ENCODE measurements around the gene ICAM2. TPM values are rescaled to one million over a fixed set of nuclear protein-coding genes. Genes with fewer than 3 reads are reported as not detected.

ICAM2 gene
- polyA plus RNA-seq (ENCODE audit: insufficient read length) = 25.4 TPM

DNA sequence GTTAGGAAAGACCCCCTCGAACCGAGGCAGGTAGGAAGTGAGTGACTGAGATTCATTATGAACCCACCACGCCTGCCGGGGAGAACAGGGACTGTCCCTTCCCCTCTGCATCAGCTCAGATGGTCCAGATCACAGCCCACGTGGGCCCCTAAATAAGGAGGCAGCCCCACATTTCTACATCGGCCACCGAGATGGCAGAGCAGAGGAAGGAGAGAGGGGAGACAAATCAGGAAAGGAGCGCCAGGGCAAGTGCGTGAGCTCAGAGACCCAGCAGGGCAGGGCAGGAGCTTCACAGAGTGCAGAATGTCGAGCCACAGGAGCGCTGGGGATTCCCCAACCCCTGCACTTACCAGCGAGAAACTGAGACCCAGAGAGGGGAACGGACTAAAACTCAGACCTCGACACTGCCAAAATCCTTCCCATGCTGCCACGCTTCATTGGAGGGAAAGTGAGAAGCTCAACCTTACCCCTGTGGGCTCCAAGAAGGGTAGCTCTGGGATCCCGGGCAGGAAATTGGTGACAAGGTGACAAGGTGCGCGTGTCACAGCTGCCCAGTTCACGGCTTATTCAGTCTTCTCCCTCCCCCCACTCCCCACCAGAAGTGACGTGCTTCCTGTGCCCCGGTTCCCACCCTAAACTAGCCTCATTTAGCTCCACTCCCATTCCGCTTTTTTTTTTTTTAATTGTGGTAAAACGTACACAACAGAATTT lies at the start of gene ICAM2:
TSS of gene ICAM2 (minus strand) at position 578 of the 711 bp plus-strand sequence. CDS start 13,942 bp downstream, outside the sequence.
- DNase-seq (ENCODE audit: low read depth) = no peak

DNA sequence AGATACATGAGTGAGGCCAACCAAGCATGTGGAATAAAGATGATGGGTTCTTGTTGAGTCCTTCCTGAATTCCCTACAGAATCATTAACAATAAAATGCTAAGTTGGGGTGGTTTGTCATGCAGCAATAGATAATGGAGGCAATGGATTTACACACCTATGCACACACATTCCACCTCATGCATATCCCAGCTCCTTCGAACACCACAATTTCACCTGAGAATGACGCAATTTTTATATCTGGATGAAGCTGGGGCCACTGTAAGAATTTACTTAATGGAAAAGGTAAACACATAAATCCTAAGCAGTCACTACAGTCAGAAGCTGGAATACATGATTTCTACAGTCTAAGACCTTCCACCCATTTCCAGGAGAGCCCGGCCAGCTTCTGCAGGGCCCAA lies 49.8 kb upstream of the ICAM2 start:
- DNase-seq (ENCODE audit: low read depth) = no peak

DNA sequence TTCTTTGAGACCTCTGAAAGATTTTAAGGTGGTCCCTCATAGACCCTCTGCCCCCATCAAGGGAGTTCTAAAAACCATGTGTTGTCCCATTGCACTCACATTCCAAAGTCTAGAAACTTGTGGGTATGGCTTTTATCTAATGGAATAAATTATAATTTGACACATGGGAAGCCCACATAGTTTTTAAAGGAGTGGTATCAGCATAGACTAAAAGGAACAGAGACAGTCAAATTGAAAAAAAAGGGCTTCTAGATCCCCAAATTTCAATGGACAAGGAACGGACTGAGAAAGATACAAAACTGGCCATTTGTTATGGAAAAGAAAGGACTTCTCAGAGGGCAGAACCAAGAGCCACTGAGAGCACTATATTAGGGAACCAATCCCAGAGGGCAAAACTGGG lies 48.7 kb upstream of the ICAM2 start:
- DNase-seq (ENCODE audit: low read depth) = no peak

DNA sequence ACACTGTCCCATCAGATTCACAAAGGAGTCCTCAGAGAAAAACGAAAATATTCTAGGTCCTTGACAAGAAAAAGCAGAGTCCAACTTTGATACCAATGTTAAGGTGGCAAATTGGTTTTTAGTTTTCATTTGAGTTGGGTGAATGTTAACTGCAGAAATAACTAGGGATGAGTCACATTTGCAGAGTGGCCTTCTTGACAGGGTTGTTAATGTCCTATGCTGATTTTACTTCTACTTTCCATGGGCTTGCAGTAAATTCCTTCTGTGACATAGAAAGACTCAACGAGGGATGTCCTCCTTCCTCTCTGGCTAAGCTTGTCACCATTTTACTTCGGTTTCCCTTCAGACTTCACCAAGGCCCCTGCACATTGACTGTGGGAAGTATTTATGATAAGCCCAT lies 47.2 kb upstream of the ICAM2 start:
- DNase-seq (ENCODE audit: low read depth) = no peak

DNA sequence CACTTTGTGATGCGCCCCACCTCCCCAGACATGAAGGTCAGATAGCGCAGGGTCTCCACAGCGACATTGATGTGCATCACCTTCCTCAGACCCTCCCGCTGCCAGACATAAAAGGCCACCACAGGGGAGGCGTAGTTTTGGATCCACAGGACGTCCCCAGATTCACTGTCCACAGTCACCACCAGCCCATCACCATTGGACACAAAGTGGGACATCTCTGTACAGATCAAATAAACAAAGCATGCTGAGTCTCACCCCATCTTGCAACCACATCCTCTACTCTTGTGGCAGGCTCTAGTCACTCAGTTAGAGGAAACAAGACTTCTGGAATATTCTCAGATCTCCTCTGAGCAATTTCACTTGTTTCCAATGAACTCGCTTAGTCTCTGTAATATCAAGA lies 46.3 kb upstream of the ICAM2 start:
- no peak for DNase-seq (ENCODE audit: low read depth)

DNA sequence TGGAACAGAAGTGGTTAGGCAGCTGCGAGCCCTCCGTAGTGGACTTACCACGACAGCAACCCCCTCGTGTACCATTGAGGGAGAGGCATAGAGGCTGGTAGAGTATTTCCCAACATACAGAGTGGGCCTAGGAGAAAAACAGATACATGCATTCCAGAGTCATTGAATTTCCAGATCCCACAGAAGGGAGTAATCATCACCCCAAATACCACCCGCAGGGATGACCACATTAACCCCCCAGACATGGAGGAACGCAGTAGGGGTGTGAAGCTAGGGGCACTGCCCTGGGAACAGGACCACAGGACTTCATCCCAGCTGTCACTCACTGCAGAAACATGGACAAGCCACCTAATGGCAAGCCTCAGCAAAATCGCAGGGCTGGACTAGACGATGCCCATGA lies 44.7 kb upstream of the ICAM2 start:
- no peak for DNase-seq (ENCODE audit: low read depth)

DNA sequence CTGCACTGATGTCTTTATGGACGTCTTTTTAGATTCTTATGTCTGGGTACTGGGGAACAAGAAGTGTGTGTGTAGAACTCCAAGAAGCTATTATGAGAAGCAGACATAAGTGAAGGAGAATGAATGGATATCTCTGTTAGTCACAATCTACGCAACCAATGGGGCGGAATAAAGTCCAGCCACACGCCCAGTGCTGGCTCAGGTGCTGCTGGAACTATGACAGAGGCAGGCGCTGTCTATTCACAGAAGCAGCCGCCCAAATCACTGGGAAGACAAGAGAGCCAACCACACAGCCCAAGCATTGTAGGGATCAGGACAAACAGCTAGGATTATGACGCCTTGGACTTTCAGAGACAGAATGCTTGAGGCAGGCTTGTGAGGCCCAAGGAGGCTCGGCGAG lies 43.9 kb upstream of the ICAM2 start:
- no peak for DNase-seq (ENCODE audit: low read depth)

DNA sequence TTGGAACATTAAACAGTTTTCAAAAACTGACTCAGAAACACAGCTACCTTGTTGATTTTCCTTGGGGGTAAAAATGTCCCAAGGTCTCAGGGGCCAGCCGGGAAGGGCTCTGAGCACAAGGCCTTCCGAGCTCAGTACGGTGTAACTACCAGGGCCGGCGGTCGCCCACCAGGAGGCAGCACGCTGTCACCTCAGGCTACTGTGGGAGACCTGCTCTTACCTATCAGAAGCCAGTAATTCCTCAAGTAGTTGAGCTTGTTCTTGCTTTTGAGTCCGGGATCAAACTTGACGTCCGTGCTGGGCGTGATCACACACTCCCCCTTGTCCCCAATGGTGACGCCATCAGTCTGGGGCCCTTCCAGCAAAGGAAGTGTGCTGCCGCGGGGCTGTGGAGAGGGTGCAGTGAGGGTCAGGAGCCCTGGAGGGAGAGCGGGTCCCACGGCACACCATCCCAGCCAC lies 43.4 kb upstream of the ICAM2 start:
- DNase-seq (ENCODE audit: low read depth) = no peak

DNA sequence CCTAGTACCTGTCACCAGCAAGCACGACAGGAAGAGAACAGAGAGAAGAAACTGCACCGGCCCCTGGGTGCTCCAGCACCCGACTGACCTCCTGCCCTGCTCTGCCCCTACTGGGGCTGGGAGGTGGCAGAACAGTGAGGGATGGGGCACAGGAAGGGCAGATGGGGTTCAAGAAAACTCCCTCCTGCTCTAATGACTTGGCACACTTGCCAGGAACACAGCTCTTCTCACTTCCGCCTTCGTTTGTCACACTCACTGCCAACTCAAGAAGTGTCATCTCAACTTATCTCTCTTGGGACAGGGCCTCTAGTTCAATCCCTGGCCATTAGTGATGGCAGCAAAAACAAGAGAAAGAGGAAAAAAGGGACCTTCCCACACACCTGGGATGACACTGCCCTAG lies 42.7 kb upstream of the ICAM2 start:
- DNase-seq (ENCODE audit: low read depth) = no peak

DNA sequence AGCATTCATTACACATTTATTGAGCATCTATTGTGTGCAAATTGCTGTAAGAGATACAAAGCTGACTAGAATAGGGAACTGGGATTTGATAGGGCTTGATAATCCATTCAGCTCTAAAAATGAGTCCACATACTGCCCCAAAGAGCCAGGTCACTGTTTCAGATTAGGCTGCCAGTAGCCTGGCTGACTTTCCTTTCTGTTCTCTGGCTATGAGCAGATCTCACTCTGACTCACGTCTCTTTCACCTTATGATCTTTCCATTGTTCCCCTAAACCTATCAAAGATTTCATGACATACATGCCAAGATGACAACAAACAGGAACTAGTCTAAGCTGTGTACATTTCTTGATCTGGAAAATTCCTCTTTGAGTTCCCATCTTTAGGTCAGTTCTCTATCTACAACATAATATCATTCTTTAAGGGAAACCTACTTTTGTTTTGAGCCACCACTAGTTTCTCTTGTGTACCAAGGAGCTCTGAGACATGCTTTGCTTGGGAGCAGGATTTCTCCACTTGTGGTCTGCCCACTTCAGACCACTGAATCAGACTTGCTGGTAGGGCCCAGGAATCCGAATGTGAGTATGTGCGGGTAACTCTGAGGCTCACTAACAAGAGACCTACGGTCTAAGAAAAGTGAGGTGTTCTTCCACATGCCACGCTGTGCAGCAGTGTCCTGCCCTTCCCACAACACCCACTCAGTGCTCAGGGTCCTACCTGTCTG lies 40.9 kb upstream of the ICAM2 start:
- no peak for DNase-seq (ENCODE audit: low read depth)

DNA sequence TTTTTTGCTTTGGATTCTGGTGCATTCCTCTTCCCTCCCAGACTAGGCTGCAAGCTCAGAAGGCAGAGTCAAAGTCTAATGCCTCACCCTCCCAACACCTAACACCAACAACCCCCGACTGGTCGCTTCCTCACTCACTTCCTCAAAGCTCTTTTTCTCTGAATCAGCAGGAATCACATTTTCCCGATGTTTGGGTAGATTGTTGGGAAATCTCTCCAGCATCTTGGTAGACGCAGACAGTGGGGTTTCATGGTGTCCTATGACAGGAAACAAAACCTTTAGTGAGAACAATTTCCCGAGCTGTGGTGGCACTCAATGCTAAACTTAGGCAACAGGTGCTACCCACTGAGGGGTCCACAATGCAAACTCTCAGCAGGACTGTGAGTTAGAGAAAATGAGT lies 39.9 kb upstream of the ICAM2 start:
- DNase-seq (ENCODE audit: low read depth) = no peak

DNA sequence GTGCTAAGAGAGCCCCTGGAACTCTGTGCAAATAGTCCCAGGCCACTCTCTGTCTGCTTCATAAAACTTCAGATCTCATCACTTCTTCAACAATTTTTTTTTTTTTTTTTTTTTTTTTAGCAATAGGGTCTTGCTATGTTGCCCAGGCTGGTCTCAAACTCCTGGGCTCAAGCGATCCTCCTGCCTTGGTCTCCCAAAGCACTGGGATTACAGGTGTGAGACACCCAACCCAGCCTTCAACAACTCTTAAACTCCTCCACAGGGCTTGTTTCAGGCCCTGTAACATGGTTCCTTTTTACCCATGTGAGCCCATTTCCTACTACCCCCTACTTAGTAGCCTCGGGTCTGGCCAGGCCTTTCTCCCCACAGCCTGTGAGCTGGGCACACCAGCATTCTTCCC lies 39.3 kb upstream of the ICAM2 start:
- no peak for DNase-seq (ENCODE audit: low read depth)

DNA sequence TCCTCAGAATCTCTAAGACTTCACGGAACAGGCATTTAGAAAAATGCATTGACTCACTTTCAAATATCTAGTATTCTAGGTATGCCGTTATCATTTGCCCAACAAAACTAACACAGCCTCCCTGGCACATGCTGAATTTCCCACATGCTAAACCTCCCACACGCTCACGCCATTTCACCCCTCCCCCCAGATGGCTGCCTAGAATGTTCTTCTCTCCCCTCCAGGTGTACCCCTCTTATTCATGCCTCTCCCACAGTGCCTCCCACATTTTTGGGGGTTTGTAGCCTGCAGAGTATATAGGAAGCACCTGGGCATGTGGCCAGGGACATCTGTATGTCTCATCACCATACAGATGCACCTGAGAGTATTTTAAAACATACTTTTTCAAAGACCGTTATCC lies 38.2 kb upstream of the ICAM2 start:
- DNase-seq (ENCODE audit: low read depth) = no peak

DNA sequence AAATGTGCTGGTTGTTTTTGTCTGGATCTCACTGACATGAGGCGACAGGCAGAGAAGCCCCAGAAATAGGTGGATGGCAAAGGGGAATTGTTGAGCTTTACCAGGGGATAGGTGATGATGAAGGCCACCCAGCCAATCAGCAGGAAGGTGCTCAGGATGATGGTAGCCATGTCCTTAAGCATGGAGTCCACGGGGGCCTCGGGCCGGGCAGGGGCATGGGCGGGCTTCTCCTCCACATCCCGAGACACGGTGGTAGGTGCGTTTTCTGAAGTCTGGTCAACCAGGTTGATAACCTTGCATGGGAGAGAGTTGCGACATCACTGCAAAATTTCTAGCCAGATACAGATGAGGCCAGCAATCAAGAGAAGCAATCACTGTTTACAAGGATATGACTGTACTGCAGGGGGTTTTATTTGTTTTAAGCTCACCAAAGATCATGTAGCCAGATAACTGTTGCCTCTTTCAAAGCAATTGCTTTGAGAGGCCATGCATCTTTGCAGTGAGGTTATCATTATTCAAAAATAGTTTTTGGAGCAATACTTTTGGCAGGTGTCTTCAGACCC lies 37.3 kb upstream of the ICAM2 start:
- DNase-seq (ENCODE audit: low read depth) = no peak

DNA sequence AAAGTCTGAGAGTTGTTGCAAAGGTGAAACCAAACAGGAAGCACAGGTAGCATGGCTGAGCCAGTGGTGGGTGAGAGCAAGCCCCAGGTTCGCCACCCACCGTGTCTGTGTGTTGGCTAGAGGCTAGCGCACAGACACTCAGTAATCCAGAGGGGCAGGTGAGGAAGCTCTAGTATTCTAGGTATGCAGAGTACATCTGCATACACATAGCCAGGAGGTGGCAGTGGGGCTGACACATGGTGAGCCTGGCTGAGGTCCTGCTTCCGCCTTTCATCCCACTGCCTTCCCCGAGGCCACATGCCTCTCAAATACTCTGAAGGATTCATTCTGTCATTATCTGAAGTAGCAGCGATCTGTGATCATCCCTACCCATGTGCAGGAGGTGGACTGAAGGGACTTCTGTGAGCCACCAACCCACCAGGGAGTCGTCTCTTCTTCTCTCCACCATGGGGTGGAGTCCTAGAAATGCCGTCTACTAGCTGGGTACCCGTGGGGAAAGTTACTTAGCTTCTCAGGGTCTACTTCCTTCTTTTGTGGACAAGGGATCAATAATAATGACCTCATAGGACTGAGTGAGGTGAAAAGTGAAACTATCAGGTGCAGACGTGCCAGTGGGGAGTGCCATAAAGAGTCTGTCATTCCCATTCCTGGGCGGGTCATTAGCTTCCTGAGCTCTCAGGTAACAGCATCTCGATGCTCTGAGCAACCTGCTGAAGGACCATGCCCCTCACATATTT lies 36.0 kb upstream of the ICAM2 start:
- no peak for DNase-seq (ENCODE audit: low read depth)

DNA sequence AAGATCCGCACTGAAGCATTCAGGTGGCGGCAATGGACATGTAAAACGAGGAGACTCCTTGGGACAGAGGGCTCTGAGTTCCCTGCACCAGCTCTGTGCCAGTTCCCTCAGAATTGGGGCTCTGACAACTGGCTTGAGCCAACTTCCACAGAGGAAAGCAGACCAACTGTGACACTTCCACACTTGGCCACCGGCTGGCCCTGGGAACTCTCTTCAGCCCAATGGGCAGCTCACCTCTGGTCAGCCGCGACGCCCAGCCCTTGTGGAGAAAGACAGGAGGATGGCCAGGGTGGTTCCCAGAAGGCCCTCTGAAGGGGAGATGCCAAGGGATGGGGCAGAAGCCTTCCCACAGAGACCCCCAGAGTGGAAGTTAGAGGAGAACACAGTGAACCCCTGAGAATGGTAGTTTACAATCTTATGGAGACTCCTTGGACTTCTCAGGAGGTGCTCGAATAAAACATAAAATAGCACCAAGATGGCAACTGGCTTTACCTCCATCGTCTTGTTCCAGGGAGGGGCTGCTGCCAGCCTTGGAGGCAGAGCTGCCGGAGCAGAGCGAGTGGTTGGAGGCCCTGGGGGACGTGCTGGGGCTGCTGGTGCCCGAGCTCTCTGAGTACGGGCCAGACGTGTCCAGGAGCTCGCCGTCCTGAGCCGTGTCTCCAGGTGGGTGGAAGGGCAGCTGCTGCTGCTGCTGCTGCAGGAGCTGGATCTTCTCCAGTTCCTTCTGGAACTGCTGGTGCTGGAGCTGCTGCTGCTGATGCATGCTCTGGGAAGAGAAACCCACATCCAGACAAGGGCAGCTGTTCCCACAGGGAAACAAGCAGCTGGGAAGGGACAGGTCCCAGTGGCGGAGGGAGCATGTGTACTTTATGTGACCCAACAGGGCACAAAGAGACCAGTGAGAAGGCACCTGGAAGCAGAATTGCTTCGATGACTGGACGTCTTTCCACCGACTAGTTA lies 35.0 kb upstream of the ICAM2 start:
- DNase-seq (ENCODE audit: low read depth) = no peak

DNA sequence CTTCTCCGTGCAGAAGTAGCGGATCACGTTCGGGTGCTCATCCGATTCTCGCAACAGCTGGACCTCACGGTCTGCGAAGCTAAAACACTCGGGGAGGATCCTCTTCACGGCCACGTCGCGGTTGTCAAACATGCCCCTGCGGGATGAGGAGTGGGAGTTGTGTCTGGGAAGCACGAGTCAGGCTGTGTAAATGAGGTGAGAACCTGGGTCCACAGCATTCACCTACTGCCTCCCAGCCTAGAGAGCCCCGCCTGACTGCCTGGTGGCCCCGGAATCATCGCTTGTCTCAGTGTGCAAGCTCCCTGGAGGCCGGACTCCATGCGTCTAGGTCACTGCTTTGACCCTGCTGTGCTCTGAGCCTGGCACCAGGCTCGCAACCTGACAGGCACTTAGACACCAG lies 33.9 kb upstream of the ICAM2 start:
- DNase-seq (ENCODE audit: low read depth) = no peak

DNA sequence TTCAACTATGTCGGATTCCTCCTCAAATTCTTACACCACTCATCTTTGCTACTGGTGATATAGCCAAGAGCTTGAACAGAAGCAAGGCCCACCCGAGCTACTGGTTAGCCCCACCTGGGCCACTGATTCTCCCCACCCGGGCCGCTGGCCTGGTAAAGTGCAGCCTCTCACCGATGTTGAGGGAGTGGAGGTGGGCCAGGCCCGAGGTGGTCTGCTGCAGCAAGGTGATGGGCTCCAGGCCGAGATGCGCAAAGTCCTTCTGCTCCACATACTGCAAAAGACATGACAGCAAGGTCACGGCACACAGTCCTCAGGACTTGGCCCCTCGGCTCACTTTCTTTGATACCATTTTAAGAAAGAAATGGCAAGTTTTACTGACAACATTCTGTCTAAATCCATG lies 32.7 kb upstream of the ICAM2 start:
- DNase-seq (ENCODE audit: low read depth) = no peak

DNA sequence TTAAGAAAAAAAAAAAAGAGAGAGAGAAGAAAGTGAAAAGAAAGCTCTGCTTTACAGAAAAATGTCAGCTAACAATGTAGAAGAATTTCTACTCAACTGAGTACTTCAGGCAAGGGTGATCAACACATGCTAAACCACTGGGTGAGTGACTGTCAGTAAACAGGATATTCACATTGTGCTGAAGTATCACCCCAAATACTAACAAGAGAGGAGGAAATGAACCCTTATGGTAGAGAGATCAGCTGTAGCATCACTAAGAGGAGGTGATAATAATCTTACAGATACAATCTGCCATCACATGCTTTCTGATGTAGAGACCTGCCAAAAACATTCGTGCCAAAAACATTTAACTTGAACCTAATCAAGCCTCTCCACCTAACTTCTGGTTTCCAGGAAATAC lies 30.7 kb upstream of the ICAM2 start:
- no peak for DNase-seq (ENCODE audit: low read depth)

DNA sequence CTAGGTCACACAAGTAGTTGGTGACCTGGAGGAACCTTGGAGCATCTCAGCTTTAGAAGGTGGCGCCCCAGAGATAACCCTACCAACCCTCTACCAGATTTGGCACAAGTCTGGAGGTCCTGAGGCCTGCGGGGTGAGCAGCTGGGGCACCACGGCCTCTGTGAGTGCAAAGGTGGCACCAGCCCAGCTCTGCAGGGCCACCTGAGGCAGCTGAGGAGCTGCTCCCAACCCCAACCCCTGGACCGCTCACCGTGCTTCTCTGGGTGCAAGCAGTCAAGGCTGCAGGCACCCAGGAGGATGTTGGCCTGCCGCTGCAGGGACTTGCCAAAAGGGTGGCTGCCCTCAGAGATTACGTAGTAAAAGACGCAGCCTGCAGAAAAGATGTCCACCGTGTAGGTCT lies 28.4 kb upstream of the ICAM2 start:
- no peak for DNase-seq (ENCODE audit: low read depth)

DNA sequence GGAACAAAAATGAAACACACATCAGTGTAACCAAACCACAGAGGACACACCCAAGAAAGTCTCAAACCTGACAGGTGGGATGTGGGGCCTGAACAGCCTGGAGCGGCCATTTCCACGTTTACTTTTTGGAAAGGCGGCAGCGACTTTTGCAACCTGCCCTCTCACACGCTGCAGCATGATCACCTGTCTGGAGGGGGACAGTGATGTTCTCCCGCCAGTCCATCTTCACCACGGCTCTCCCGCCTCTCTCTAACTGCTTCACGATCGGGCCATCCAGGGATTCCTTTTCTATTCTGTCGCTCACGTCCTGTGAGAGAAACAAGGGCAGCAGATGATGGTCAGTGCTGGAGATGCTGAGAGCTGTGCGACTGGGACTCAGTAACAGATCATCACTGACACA lies 24.7 kb upstream of the ICAM2 start:
- DNase-seq (ENCODE audit: low read depth) = no peak

All from forelimb muscle (tissue), 1 donor.